Chondrocyte (in vitro differentiated cells): ENCODE measurements around the gene EXD3. TPM values are rescaled to one million over a fixed set of nuclear protein-coding genes. Genes with fewer than 3 reads are reported as not detected.
A peak's percentile ranks its signal among the peaks of the same experiment; 100 is the strongest.

Source experiments
- DNase-seq: peaks from one replicate; pipeline ENCODE4 v3.0.0; 2021; ENCODE audit warnings: mixed read lengths, low spot score
- H3K27ac Mint-ChIP-seq: one replicate; pipeline ENCODE4 v1.8.0; 2021; ENCODE audit warnings: mild to moderate bottlenecking, moderate library complexity, mixed read lengths; ENCODE audit not compliant: unreplicated experiment
- H3K27me3 Mint-ChIP-seq: 2 replicates; pipeline ENCODE4 v1.8.0; 2021; ENCODE audit warnings: low read depth, mixed read lengths
- H3K36me3 Mint-ChIP-seq: 2 replicates; pipeline ENCODE4 v1.8.0; 2021; ENCODE audit warnings: low read depth, mixed read lengths
- H3K4me1 Mint-ChIP-seq: 2 replicates; pipeline ENCODE4 v1.8.0; 2021; ENCODE audit warnings: low read depth, mild to moderate bottlenecking, mixed read lengths
- H3K4me3 Mint-ChIP-seq: one replicate; pipeline ENCODE4 v1.8.0; 2021; ENCODE audit warnings: mild to moderate bottlenecking, moderate library complexity, mixed read lengths; ENCODE audit not compliant: unreplicated experiment
- H3K9me3 Mint-ChIP-seq: 2 replicates; pipeline ENCODE4 v1.8.0; 2021; ENCODE audit warnings: low read depth, mixed read lengths
- total RNA-seq: library from RNA; stranded (reverse); gene quantifications from 3 replicates; pipeline ENCODE4 v1.2.1, GENCODE V29; 2021
- TF ChIP-seq, protein P1 (sequence below): fragments of 200-600 bp; sonication (generic); IDR thresholded peaks from 2 replicates; pipeline ENCODE4 v1.5.0; 2021; ENCODE audit warnings: antibody characterized with exemption, mild to moderate bottlenecking, moderate library complexity

EXD3 gene
- total RNA-seq, 1 donor from 2014 or later, result 11.6 TPM

- Mint-ChIP-seq H3K4me1 (peaks cover 31% of the 10 kb centered on the region), H3K9me3 (no peaks in the 10 kb centered on the region), H3K36me3 (peaks cover 3% of the 10 kb centered on the region), H3K4me3 (peak within 1 kb of the TSS; percentile 61), H3K27ac (peak within 1 kb of the TSS; percentile 91), H3K27me3 (no peaks in the 10 kb centered on the region)
- TF ChIP-seq, protein P1, sequence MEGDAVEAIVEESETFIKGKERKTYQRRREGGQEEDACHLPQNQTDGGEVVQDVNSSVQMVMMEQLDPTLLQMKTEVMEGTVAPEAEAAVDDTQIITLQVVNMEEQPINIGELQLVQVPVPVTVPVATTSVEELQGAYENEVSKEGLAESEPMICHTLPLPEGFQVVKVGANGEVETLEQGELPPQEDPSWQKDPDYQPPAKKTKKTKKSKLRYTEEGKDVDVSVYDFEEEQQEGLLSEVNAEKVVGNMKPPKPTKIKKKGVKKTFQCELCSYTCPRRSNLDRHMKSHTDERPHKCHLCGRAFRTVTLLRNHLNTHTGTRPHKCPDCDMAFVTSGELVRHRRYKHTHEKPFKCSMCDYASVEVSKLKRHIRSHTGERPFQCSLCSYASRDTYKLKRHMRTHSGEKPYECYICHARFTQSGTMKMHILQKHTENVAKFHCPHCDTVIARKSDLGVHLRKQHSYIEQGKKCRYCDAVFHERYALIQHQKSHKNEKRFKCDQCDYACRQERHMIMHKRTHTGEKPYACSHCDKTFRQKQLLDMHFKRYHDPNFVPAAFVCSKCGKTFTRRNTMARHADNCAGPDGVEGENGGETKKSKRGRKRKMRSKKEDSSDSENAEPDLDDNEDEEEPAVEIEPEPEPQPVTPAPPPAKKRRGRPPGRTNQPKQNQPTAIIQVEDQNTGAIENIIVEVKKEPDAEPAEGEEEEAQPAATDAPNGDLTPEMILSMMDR, result peak; percentile 18
- DNase-seq, result peak; percentile 93
Measured at GRCh38 chr9:137277329-137278041, 145.5 kb downstream of the EXD3 start, which contains the start of gene TOR4A. TSS of gene TOR4A (plus strand) at chr9:137277726. CDS start at chr9:137278690, 964 bp downstream.

DNA sequence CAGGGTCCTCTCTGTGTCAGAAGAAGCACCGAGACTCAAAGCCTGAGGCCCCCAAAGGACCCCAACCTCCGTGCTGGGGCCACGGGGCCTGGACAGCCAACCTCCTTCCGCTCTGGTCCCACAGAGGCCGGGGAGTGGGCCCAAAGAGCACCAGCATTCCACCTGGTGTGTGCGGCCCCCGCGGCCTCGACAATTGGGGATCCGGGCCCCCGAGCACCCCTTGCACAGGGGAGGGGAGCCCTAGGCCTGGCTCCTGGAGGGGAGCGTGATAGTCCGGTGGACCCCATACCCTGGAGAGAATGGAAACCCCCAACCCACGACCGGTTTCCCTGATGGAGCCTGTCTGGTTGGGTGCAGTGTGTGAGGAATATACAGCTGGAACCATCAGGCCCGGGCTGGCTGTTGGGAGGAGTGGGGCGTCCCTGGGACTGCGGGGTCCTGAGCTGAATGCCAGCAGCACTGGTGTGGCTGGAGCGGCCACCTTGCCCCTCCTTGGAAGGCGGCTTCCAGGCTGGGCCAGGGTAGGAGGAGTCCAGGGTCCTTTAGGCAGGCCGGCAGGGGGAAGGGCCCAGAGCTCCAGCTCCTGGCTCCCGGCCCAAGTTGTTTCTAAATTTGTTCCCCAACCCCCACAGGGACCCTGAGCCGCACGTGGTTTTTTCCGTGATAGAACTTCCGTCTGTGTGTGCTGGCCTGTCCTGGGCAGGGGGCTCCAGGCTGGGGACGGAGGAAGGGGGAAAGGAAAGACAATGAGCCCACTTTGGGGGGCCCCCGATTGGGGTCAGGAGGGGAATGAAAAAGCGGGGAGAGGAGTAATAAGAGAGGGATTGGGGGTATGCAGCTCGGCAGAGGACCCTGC lies 146.3 kb downstream of the EXD3 start:
- DNase-seq, result peak; percentile 94
- TF ChIP-seq, protein P1, result no peak
- peaks cover 3% of the 10 kb centered on the region for H3K36me3 Mint-ChIP-seq
- H3K4me3 Mint-ChIP-seq, result peak overlapping the region; percentile 61
- H3K4me1 Mint-ChIP-seq, result peaks cover 34% of the 10 kb centered on the region
- no peaks in the 10 kb centered on the region for H3K27me3 Mint-ChIP-seq
- H3K27ac Mint-ChIP-seq, result peak overlapping the region; percentile 91
- no peaks in the 10 kb centered on the region for H3K9me3 Mint-ChIP-seq

- no peaks in the 10 kb centered on the region for H3K9me3 Mint-ChIP-seq
- no peaks in the 10 kb centered on the region for H3K27me3 Mint-ChIP-seq
- peaks cover 42% of the 10 kb centered on the region for H3K4me1 Mint-ChIP-seq
- peak; percentile 92 for DNase-seq
- no peak overlapping the region for H3K4me3 Mint-ChIP-seq
- H3K27ac Mint-ChIP-seq, result peak overlapping the region; percentile 53
- TF ChIP-seq, protein P1, result no peak
- peaks cover 6% of the 10 kb centered on the region for H3K36me3 Mint-ChIP-seq
Measured at GRCh38 chr9:137275588-137276472, 147.1 kb downstream of the EXD3 start.

- Mint-ChIP-seq H3K27ac (peak overlapping the region; percentile 27), H3K9me3 (no peaks in the 10 kb centered on the region)
Measured at GRCh38 chr9:137275203-137275587, 147.8 kb downstream of the EXD3 start.

More at GRCh38 chr9:137275203-137275587, 147.8 kb downstream of the EXD3 start:
- H3K36me3 Mint-ChIP-seq, result peaks cover 6% of the 10 kb centered on the region
- H3K4me1 Mint-ChIP-seq, result peaks cover 42% of the 10 kb centered on the region
- DNase-seq, result no peak
- H3K27me3 Mint-ChIP-seq, result no peaks in the 10 kb centered on the region
- TF ChIP-seq, protein P1, result no peak
- H3K4me3 Mint-ChIP-seq, result no peak overlapping the region
